GM12892 (cell line): Measurements from ENCODE around the gene NDRG4.

Source experiments
- POLR2A ChIP-seq: IDR thresholded peaks from 2 replicates; pipeline ENCODE4 v1.6.1; 2011; ENCODE audit warnings: low read depth, low read length, control low read depth
- POLR2AphosphoS5 ChIP-seq: IDR thresholded peaks from 2 replicates; pipeline ENCODE4 v1.6.1; 2011; ENCODE audit warnings: low read depth, low read length, control low read depth
- TAF1 ChIP-seq: IDR thresholded peaks from 2 replicates; pipeline ENCODE4 v1.6.1; 2011; ENCODE audit warnings: low read depth, mild to moderate bottlenecking, control low read depth, low read length, borderline replicate concordance

- no peak for TF ChIP-seq POLR2A
- TF ChIP-seq POLR2AphosphoS5, result no peak
- no peak for TF ChIP-seq TAF1
Observed at GRCh38 chr16:58506241-58507194, 6.6 kb downstream of the NDRG4 start.
